GM15510 (cell line): ENCODE measurements around the gene DAZAP1.

ENCODE experiments used
- POLR2A ChIP-seq: IDR thresholded peaks from 3 replicates; pipeline ENCODE4 v1.6.1; 2011; ENCODE audit warnings: borderline replicate concordance; ENCODE audit not compliant: insufficient read length; ENCODE audit errors: extremely low read depth

DAZAP1 gene

DNA sequence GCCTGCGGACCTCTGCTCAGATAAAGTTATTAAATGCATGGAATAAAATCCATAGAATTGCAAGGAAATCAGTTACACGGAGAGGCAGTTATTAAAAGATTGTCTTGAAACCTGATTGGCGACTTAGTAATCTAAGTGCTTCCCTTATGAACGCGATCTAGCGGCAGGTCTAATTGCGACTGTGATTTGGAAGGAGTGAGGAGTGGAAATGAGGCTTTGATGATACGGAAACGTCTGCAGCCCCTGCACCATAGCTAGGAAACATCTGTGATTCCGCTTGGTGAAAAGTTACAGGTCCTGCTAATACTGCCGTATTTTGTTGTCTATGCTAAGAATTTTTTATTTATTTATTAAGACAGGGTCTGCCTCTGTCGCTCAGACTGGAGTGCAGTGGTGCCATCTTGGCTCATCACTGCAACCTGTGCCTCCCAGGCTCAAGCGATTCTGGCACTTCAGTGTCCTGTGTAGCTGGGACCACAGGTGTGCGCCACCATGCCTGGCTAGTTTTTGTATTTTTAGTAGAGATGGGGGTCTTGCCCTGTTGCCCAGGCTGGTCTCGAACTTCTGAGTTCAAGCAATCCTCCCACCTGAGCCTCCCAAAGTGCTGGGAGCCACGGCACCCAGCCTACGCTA is 22.8 kb upstream of the DAZAP1 start:
- TF ChIP-seq POLR2A = no peak

DNA sequence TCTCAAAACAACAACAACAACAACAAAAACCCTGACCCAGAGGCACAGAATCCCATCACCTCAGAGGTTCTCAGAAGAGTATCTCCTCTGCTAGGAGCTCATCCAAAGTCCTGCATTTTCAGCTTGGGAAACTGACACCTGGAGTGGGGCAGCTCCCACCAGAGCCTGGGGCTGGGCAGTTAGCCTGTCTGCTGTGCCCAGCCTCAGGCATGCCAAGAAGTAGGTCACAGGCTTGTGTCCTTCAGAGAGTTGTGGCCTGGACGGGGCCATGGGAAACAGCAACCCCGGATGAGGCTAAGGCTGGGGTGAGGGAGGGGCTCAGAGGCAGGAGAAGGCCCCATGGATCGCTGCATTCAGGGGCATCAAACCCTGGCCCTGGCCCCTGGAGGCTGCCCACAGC is 21.6 kb upstream of the DAZAP1 start:
- TF ChIP-seq POLR2A = no peak

DNA sequence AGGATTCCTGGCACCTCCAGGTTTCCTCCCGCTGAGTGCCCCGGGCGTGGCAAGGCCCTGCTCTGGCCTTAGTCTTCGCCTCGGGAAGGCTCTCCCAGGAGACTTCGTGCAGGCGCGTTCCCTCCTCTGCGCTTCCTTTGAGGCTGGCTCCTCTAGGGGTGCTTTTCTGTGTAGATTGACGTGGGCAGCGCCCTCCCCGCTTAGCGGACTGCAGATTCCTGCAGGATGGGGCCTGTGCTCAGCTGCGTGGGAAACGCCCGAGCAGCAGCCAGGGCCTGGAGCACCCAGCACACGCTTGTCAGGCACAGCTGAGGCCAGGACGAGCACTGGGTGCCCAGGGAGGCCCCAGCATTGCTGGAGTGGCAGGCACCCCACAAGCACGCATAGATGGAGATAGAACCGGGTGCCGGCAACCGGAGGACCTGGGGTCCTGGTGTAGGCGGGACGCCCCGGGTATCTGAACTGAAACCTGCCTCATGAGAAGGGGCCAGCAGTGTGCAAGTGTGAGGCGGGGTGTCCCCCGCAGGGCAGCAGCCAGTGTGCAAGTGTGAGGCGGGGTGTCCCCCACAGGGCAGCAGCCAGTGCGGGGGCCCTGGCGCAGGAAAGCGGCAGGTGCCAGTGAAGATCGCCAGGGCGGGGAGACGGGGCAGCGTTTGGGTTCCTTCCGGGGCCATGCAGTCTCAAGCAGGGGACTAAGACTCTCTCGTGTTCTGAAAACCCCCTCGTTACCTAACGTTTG is 20.3 kb upstream of the DAZAP1 start:
- TF ChIP-seq POLR2A = no peak

DNA sequence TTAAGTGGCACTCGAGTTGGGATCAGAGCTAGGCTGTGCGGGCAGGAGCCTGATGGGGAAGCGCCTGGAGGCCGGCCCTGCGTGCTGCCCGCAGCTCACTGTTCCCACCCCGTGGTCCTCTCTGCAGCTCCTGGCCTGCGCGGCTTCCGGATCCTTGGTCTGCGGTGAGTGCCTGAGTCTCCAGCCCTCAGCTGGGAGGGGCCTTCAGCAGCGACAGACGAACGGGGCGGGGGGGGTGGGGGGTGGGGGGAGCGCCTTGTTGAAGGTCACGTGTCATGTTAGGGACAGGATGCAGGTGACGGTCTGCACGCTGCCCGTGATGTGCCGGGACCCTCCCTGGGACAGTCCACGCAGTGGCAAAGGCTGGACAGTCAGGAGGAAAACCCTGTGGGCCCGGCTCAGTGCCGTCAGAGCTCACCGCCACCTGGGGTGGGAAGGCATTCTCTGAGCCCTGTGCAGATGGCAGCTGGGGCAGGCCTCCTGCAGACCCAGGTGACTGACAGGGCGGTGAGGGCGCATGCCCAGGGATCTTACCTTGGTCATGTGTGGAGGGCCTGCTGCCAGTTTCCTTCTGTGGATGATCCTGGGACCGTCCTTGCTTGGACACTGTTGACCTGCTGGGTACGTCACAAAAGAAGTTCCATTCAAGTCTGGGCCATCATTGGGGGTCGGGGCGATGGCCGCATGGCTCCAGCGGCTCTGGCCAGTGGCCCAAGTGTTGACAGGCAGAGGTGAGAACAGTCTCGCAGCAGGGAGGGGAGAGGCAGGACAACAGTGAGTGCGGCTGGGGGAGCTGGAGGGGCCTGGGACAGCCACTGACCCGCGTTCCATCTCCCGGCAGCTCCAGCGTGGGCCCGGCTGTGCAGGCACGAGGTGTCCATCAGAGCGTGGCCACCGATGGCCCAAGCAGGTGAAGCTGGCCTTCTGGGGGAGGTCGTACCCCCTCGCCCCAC is 19.4 kb upstream of the DAZAP1 start:
- TF ChIP-seq POLR2A = no peak

DNA sequence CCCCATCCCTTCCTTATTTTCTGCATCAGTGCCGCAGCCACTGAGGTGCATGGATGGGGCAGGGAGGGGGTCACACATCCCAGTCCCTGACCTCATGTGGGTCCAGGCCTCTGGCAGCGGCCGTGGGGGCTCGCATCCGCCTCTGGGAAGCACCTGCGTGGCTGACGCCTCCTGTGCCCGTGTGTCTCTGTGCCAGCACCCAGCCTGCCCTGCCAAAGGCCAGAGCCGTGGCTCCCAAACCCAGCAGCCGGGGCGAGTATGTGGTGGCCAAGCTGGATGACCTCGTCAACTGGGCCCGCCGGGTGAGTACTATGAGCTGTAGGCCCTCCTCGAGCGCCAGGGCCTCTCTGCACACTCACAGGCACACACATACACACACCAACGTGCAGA is 18.8 kb upstream of the DAZAP1 start:
- TF ChIP-seq POLR2A = no peak

DNA sequence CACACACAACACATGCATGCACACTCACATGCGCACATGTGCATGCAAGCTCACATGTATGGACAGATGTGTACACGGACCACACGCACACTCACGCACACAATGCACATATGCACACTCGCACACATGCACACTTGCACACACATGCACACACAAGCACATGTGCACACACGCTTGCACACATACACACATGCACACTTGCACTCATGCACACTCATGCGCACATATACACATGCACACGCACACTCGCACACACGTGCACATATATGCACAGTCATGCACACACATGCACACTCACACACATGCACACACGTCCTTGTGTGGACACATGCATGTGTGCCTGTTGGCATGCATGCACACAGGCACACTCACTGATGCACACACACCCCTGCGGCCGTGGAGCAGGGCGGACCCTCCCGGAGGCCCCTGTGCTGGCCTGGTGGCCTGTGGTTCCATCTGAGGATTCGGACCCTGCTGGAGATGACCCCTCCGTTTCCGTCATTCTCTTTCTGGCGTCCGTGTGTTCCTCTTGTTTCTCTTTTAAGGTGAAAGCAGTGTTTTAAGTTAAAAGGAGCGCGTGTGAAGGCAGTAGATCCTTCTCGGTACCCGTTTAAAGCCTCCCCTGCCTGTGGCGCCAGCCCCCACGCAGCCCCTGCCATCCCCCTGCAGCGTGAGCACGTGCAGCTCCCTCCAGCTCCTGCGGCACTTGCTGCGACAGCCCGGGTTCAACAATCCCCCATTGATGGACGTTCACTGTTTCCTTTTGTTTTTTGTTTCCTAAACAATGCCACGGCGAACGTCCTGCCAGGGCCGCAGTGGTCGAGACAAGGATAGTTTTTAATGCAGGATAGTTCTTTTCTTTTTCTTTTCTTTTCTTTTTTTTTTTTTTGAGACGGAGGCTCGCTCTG is 18.1 kb upstream of the DAZAP1 start:
- no peak for TF ChIP-seq POLR2A

DNA sequence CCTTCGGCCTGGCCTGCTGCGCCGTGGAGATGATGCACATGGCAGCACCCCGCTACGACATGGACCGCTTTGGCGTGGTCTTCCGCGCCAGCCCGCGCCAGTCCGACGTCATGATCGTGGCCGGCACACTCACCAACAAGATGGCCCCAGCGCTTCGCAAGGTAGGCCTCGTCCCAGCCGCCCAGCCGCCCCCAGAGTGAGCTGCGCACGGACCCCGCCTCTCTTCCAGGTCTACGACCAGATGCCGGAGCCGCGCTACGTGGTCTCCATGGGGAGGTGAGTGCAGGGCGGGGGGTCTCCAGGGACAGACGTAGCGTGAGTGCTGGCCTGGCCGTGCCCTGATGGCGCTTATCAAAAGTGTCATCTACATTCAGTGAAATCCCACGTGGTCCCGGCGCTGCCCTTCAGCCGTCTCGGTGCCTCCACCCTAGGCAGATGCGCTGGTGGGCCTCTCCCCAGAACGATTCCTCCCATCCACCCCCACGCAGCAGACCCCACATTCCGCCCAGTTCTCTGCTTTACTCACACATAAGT is 16.4 kb upstream of the DAZAP1 start:
- TF ChIP-seq POLR2A = no peak

DNA sequence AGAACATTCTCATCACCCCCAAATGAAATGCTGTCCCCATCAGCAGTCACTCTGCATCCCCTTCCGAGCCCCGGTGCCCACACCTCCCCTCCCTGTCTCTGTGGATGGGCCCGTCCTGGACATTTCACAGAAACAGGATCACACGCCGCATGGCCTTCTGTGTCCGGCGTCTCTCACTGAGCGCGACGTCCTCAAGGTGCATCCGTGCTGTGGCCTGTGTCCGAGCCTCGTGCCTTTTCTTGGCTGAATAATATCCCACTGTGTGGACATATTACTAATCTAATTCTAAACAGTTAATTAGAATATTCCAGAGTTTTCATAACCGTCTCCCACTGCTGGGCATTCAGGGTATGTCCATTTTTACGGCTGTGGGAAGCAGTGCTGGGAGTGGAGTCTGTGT is 15.0 kb upstream of the DAZAP1 start:
- TF ChIP-seq POLR2A = no peak

DNA sequence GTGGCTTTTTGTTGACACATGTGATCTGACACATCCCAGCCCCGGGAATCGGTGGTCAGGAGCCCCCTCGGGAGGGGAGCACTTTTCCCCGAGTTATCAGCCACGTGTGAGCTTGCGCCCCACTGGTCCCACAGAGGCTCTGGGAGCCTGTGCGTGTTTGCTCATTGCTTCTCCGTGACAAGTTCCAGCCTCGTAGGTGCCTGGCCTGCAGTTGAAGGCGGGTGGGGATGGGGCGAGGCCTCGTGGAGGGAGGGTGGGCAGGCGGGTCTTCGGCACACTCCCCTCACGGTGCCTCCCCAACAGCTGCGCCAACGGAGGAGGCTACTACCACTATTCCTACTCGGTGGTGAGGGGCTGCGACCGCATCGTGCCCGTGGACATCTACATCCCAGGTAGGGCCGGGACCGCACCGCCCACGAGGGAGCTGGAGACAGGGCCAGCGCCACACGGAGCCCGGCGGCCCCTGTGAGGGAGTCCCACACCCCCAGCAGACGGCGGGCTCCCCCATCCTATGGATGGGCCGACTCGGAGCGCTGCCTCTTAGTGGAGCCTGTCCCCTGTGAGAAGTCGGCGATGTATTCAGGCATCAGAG is 14.4 kb upstream of the DAZAP1 start:
- no peak for TF ChIP-seq POLR2A

DNA sequence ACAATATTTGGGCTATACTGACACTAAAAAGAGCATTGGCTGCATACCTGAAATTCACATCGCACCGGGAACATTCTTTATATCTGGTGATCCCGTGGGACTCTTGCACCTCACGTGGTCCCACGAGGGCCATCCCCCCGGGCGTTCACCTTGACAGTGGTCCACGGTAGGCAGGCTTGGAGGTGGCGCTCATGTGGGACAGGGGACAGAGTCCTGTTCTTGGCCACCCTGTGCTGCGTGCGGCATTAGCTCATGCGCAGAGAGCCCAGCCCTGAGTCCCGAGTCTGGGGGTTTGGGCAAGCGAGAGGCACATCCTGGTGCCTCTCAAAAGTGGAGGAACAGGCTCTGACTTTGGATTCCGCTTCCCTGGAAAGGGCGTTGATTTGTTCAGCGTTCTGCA is 13.5 kb upstream of the DAZAP1 start:
- no peak for TF ChIP-seq POLR2A

DNA sequence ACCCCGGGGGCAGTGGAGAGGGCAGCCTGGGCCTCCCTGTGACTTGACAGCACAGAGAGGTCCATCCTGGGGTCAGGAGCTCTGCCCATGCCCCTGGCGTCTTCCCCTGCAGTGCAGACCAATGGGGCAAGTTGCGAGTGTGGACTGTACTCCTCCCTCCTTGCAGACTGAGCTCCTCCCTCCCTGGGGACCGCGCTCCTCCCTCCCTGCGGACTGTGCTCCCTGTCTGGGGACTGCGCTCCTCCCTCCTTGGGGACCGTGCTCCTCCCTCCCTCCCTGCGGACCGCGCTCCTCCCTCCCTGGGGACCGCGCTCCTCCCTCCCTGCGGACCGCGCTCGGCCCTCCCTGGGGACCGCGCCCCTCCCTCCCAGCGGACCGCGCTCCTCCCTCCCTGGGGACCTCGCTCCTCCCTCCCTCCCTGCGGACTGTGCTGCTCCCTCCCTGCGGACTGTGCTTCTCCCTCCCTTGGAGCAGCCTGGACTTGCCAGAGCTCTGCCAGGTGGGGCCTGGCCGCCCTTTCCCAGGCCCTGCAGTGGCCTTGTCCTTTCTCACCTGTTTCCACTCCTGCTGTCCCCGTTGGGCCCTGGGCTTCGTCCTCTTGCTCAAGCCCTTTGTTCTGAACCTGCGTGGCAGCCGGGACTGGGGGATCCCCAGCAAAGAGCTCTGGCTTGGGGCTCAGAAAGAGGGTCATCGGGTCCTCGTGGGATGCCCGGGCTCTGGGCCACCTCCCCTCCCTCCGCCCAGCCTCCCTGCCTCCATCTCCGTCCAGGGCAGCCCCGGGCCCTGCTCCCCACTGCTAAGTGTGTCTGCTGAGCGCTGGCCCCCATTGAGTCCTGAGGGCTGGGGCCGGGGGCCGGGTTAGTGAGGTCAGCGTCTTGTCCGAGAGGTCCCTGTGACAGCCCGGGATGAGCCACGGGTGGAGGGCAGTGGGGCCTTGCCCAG is 12.9 kb upstream of the DAZAP1 start:
- TF ChIP-seq POLR2A = no peak

DNA sequence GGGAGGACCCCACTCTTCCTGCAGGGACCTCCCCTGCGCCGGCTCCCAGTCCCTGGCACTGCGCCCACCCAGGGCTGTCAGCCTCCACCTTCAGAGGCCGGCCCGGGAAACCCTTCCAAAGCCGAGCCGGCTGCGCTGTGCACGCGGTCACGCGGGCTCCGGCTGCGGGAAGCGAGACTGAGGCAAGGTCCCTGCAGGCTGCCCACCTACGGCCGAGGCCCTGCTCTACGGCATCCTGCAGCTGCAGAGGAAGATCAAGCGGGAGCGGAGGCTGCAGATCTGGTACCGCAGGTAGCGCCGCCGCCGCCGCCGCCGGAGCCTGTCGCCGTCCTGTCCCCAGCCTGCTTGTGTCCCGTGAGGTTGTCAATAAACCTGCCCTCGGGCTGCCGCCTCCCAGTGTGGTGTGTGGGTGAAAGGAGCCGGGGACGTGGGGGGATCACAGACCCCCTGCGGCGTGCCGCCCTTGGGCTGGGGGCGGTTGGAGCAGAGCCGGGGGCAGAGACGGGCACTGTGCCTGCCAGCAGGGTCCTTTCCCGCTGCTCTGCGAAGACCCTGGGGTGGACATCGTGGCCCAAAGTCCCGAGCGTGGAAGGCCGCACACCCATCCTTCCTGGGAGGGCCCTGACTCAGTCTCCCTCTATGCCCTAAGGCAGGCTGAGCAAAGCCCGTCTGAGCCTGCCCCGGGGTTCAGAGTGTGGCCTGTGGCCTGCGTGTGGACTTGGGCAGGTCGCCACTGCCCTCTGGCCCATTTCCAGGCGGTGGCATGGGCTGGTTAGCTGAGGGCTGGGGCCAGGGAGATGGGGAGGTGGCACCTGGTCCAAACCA is 12.0 kb upstream of the DAZAP1 start:
- no peak for TF ChIP-seq POLR2A

DNA sequence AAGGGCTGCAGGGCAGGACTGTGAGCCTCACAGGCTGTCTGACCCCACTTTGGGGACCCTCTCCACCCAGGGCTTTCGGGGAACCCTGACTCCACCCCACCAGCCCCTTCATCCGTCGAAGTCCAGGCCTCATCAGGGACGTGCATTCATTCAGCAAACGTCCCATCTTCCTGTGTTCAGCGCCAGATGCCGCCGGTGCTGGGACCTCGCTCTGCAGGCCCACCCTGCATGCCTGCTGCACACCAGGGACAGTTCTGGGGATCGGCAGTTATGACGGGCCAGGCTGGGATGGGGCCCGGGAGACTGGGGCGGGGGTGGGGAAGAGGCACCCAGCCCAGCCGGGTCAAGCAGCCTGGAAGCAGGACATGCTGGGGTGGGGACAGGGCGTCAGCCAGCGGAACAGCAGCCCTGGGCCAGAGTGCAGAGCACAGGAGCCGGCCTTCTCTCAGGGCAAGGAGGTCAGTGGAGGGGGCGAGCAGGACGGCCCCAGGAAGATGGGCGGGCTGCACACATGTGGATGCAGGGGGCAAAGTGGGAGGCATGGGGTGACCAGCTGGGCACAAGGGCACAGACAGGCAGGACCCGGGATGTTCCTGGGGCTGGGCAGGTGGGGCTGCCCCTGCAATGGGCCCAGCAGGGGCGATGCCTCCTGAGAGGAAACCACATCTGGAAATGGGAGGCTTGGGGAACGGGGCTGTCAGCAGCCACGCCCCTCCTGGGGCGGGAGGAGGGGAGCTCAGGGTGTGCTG is 11.2 kb upstream of the DAZAP1 start:
- TF ChIP-seq POLR2A = no peak
